Mammary microvascular endothelial cell (primary cell): Measurements from ENCODE around the gene JMY. TPM values are rescaled to one million over a fixed set of nuclear protein-coding genes. Genes with fewer than 3 reads are reported as not detected.

Experiments used
- total RNA-seq: library from RNA; depleted of rRNA; stranded (reverse); fragments of >200 nt; gene quantifications from 2 replicates; pipeline ENCODE4 v1.2.3, GENCODE V29; 2015

Gene JMY, protein sequence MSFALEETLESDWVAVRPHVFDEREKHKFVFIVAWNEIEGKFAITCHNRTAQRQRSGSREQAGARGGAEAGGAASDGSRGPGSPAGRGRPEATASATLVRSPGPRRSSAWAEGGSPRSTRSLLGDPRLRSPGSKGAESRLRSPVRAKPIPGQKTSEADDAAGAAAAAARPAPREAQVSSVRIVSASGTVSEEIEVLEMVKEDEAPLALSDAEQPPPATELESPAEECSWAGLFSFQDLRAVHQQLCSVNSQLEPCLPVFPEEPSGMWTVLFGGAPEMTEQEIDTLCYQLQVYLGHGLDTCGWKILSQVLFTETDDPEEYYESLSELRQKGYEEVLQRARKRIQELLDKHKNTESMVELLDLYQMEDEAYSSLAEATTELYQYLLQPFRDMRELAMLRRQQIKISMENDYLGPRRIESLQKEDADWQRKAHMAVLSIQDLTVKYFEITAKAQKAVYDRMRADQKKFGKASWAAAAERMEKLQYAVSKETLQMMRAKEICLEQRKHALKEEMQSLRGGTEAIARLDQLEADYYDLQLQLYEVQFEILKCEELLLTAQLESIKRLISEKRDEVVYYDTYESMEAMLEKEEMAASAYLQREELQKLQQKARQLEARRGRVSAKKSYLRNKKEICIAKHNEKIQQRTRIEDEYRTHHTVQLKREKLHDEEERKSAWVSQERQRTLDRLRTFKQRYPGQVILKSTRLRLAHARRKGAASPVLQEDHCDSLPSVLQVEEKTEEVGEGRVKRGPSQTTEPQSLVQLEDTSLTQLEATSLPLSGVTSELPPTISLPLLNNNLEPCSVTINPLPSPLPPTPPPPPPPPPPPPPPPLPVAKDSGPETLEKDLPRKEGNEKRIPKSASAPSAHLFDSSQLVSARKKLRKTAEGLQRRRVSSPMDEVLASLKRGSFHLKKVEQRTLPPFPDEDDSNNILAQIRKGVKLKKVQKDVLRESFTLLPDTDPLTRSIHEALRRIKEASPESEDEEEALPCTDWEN
- total RNA-seq = 3.9 and 4.5 TPM in 2 replicates

DNA sequence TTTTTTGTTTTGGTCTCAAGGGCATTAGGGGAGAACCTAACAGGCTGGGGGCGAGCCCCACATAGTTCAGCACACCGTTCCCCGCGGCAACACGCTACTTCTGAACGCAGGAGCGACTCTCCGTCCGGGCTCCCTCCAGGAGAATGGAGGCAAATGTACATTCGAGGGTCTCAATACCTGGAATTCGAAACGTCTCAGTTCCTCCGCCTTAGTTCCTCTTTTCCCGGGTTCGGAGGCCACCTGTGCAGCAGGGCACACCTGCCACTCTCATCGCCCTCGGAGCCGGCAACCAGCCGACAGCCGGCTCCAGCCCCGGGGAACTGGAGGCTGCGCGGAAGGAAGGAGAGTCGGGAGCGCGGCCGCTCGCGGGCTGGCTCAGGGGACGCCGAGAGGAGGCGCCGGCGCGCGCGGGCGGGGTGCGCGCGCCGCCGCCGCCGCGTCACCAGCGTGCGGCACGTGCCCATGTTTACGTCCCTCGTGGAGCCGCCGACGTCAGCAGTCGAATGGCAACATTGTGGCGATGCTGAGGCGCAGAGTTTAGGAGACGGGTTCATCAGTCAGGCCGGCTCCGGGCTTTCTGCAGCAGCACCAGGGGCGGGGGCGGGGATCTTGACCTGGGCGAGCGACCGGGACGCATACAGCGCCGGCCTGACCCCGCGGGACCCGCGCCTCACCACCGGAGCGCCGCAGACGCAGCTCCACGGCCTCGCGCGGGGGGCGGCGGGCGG, at the start of gene JMY:
TSS of gene JMY (plus strand) at position 498 of the 728 bp plus-strand sequence. CDS start 520 bp downstream, outside the sequence.

Other genes with a start within 250 kb of the JMY start
- 0.13 and 0.15 TPM in 2 replicates for gene DMGDH, start 166.5 kb upstream of the JMY start, total RNA-seq
- 1.6 and 1.9 TPM in 2 replicates for gene BHMT2, start 166.4 kb upstream of the JMY start, total RNA-seq
- gene BHMT, start 124.3 kb upstream of the JMY start, total RNA-seq = not detected in 2 replicates